GM12865 (cell line): ENCODE results near the gene FALEC.

Source experiments
- DNase-seq: peaks from one replicate; pipeline ENCODE4 v3.0.0; 2010; ENCODE audit warnings: low read depth
- H3K4me3 ChIP-seq: 2 replicates; pipeline ENCODE4 v1.5.1; 2011; ENCODE audit warnings: mild to moderate bottlenecking, low read depth, low read length, control low read depth
- TF ChIP-seq, protein P1 (sequence below): IDR thresholded peaks from 2 replicates; pipeline ENCODE4 v1.5.1; 2011; ENCODE audit warnings: low read length, control low read depth, low read depth, inconsistent platforms; ENCODE audit not compliant: insufficient read depth; ENCODE audit errors: missing control alignments

Gene FALEC

DNA sequence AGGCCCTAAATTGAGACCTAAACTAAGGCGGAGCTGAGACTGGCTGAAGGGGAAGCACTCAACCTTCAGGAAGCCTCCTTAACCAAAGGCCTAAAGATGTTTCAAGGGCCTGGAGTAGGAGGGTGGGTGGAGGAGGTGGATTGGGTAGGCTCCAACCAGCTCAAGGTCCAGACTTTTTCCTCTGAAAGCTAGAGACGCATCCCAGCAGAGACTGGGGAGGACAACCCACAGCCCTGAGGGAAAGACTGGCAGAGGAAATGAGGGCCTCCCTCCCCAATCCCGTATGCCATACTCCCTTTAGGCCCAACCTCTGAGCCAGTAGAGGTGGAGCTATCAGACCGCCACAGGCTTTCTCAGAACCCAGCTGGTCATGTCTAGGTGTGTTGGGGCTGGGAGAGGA is 6.6 kb upstream of the FALEC start:
- TF ChIP-seq, protein P1, sequence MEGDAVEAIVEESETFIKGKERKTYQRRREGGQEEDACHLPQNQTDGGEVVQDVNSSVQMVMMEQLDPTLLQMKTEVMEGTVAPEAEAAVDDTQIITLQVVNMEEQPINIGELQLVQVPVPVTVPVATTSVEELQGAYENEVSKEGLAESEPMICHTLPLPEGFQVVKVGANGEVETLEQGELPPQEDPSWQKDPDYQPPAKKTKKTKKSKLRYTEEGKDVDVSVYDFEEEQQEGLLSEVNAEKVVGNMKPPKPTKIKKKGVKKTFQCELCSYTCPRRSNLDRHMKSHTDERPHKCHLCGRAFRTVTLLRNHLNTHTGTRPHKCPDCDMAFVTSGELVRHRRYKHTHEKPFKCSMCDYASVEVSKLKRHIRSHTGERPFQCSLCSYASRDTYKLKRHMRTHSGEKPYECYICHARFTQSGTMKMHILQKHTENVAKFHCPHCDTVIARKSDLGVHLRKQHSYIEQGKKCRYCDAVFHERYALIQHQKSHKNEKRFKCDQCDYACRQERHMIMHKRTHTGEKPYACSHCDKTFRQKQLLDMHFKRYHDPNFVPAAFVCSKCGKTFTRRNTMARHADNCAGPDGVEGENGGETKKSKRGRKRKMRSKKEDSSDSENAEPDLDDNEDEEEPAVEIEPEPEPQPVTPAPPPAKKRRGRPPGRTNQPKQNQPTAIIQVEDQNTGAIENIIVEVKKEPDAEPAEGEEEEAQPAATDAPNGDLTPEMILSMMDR = no peak
- H3K4me3 ChIP-seq = no peak overlapping the region
- DNase-seq = no peak

DNA sequence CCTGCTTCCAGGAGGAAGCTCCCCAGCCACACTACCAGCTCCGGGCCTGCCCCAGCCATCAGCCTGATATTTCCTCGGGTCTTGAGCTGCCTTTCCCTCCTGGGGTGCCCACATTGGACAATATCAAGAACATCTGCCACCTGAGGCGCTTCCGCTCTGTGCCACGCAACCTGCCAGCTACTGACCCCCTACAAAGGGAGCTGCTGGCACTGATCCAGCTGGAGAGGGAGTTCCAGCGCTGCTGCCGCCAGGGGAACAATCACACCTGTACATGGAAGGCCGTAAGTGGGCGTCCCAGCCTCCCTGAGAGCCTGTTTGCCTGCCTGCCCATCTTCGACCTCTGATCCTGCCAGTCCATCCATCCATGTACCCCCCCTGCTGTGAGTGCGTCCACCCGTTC is 4.0 kb upstream of the FALEC start:
- H3K4me3 ChIP-seq = no peak overlapping the region
- DNase-seq = no peak
- TF ChIP-seq, protein P1 = no peak

DNA sequence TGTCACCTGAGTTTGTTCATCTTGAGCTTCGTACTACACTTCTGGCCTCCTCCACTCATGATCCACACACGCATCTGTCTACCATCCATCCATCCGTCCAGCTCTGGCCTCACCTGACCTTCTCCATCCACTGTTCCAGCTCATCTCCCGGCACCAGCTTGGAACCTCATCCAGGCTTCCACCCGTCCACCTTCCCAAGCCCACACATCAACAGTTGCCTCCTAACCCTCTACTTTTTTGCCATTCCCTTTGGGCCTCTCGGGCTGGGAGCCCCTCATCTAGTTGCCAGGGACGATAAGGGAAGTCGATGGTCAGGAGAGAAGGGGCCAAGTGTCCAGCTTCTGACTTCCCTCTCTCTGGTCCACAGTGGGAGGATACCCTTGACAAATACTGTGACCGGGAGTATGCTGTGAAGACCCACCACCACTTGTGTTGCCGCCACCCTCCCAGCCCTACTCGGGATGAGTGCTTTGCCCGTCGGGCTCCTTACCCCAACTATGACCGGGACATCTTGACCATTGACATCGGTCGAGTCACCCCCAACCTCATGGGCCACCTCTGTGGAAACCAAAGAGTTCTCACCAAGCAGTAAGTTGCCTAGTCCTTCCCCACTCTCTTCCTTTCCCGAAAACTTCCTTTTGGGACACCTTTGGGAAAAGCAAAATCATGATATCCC is 3.4 kb upstream of the FALEC start:
- no peak overlapping the region for H3K4me3 ChIP-seq
- DNase-seq = no peak
- TF ChIP-seq, protein P1 = no peak

DNA sequence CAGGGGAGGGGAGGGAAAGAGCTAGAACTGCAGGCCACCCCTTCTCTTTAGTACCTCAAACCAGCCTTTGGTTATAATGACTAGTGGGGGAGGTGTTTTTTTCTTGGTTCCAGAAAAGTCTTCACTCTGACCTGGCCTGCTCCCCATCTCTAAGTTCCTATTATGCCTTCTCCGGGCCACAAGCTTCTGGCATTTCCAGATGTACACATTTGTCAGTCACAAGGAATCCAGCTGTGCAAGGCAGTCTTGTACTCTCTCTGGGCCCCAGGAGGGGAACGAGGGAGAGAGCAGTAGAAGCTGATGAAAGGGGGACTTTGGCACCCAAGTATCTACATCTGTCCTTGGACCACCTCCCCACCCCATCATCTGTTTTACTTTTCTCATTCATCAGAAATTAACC is 2.7 kb upstream of the FALEC start:
- TF ChIP-seq, protein P1 = no peak
- H3K4me3 ChIP-seq = no peak overlapping the region
- no peak for DNase-seq

DNA sequence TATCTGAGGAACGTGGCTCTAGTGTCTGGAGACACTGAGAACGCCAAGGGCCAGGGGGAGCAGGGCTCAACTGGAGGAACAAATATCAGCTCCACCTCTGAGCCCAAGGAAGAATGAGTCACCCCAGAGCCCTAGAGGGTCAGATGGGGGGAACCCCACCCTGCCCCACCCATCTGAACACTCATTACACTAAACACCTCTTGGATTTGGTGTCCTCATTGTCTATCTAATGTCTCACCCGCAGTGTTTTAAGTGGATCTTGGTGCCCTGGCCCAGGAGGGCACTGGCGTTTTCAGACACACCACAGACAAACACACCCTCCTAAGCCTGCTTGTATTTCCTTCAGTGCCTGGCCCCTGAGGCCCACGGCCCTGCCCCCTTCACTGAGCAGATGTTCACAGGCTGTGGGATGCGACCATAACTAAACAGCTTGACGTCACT is 2.2 kb upstream of the FALEC start:
- no peak overlapping the region for H3K4me3 ChIP-seq
- TF ChIP-seq, protein P1 = no peak
- DNase-seq = no peak

DNA sequence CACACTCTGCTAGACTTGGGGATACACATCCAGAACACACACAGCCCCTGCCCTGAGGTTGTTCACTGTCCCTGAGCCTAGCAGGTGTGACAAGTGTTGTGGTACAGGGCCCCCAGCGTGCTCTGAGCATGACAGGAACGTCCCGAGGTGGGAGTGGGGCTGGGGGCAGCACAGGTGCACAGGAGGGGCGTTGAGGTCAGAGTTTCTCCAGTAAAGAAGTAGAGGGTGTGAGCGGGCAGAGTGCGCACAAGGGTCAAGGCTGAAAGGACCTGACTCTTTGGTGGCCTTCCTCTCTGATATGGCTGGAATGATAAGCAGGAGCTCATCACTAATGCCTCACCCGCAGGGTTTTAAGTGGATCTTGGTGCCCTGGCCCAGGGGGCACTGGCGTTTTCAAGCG is 1.3 kb upstream of the FALEC start:
- TF ChIP-seq, protein P1 = no peak
- no peak overlapping the region for H3K4me3 ChIP-seq
- no peak for DNase-seq

DNA sequence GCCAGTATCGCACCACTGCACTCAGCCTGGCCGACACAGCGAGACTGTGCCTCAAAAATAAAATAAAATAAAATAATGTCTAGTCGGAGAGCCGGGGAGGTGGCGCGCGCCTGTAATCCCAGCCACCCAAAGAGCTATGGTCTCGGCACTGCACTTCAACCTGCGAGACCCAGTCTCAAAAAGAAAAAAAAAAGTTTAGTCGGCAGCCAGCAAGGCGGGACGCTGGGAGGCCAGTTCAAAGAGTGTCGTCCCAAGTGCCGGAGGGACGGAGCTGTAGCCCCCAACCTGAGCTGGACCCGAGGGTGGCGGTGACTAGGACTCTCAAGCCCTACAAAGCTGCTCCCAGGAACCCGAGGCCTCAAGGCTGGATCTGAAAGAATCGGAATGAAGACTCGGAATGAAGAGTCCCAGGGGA is 632 bp upstream of the FALEC start:
- H3K4me3 ChIP-seq = peak overlapping the region; percentile 67
- DNase-seq = no peak
- TF ChIP-seq, protein P1 = no peak
